ENCODE data around the gene ALOX5. TPM values are rescaled to one million over a fixed set of nuclear protein-coding genes. Genes with fewer than 3 reads are reported as not detected.

The ALOX5 gene
- total and polyA plus RNA-seq, 4 donors: 21.5 to 270 (median 144) TPM

- Histone ChIP-seq H3K9me3 (ENCODE audit: control insufficient read depth in 4 of 4, insufficient read depth in 3 of 4, low read length in 3 of 4) (peaks cover 0 to 2% (median 0%) of the 10 kb centered on the region in 4 donors), H3K4me1 (ENCODE audit: control insufficient read depth in 5 of 5, insufficient read depth in 5 of 5, low read length in 5 of 5) (no peaks in the 10 kb centered on the region), H3K27me3 (ENCODE audit: control insufficient read depth in 3 of 3, insufficient read depth in 3 of 3, low read length in 2 of 3) (no peaks in the 10 kb centered on the region), H3K4me3 (no peak overlapping the region), H3K9ac (ENCODE audit: insufficient read depth in 1 of 2, low read length in 2 of 2) (no peak overlapping the region), H3K27ac (ENCODE audit: low read depth in 1 of 2, low read length in 1 of 2) (no peak overlapping the region), H3K36me3 (ENCODE audit: control insufficient read depth in 4 of 4, insufficient read depth in 4 of 4, low read length in 4 of 4) (peaks cover 0 to 2% (median 0%) of the 10 kb centered on the region in 4 donors)
- whole genome bisulfite sequencing, 2 donors: 93 to 96% methylated on average over 23 to 24 of the region's 24 CpGs
- no peak for ATAC-seq (ENCODE audit: insufficient read depth, low FRiP score)
- TF ChIP-seq, protein P1, sequence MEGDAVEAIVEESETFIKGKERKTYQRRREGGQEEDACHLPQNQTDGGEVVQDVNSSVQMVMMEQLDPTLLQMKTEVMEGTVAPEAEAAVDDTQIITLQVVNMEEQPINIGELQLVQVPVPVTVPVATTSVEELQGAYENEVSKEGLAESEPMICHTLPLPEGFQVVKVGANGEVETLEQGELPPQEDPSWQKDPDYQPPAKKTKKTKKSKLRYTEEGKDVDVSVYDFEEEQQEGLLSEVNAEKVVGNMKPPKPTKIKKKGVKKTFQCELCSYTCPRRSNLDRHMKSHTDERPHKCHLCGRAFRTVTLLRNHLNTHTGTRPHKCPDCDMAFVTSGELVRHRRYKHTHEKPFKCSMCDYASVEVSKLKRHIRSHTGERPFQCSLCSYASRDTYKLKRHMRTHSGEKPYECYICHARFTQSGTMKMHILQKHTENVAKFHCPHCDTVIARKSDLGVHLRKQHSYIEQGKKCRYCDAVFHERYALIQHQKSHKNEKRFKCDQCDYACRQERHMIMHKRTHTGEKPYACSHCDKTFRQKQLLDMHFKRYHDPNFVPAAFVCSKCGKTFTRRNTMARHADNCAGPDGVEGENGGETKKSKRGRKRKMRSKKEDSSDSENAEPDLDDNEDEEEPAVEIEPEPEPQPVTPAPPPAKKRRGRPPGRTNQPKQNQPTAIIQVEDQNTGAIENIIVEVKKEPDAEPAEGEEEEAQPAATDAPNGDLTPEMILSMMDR (IDR thresholded peaks at IDR 0.05; ENCODE audit: control extremely low read depth, extremely low read depth): no peak
- DNase-seq: no peak
These were observed 70.0 kb downstream of the ALOX5 start for GRCh38 chr10:45444022-45444421.

DNA sequence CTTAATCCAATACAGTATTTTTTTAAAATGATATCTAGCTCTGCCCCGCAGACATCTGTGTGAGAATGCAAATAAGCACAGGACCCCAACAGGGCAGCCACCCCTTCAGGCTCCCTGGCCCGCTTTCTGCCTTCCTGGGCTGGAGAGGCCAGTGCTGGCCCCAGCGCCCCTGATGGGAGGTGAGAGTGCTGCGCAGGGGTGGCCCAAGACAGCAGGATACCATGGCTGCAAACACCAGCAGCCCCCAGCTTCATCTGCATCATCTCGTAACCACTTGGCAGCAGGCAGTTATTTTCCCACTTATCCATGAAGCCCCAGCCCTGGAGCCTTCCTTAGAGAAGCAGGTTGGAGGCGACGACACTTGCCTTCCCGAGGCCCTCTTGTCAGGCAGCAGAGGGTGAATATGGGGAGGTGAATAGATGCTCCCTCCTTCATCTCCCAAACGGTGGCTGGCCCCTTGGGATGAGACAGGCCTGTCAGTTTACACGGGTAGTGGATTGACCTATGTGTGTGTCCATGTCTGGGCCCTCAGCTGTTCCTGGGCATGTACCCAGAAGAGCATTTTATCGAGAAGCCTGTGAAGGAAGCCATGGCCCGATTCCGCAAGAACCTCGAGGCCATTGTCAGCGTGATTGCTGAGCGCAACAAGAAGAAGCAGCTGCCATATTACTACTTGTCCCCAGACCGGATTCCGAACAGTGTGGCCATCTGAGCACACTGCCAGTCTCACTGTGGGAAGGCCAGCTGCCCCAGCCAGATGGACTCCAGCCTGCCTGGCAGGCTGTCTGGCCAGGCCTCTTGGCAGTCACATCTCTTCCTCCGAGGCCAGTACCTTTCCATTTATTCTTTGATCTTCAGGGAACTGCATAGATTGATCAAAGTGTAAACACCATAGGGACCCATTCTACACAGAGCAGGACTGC lies 71.2 kb downstream of the ALOX5 start:
- 84 to 87% methylated on average over 19 of the region's 19 CpGs for WGBS, 2 donors
- DNase-seq: no peak
- TF ChIP-seq, protein P1 (IDR thresholded peaks at IDR 0.05; ENCODE audit: control extremely low read depth, extremely low read depth): no peak
- H3K9me3 ChIP-seq (ENCODE audit: control insufficient read depth in 4 of 4, insufficient read depth in 3 of 4, low read length in 3 of 4): no peaks in the 10 kb centered on the region
- no peak overlapping the region for H3K9ac ChIP-seq (ENCODE audit: insufficient read depth in 1 of 2, low read length in 2 of 2)
- ATAC-seq (ENCODE audit: insufficient read depth, low FRiP score): no peak
- no peaks in the 10 kb centered on the region for H3K36me3 ChIP-seq (ENCODE audit: control insufficient read depth in 4 of 4, insufficient read depth in 4 of 4, low read length in 4 of 4)
- no peaks in the 10 kb centered on the region for H3K27me3 ChIP-seq (ENCODE audit: control insufficient read depth in 3 of 3, insufficient read depth in 3 of 3, low read length in 2 of 3)
- H3K27ac ChIP-seq (ENCODE audit: low read depth in 1 of 2, low read length in 1 of 2): no peak overlapping the region
- no peak overlapping the region for H3K4me3 ChIP-seq
- no peaks in the 10 kb centered on the region for H3K4me1 ChIP-seq (ENCODE audit: control insufficient read depth in 5 of 5, insufficient read depth in 5 of 5, low read length in 5 of 5)

DNA sequence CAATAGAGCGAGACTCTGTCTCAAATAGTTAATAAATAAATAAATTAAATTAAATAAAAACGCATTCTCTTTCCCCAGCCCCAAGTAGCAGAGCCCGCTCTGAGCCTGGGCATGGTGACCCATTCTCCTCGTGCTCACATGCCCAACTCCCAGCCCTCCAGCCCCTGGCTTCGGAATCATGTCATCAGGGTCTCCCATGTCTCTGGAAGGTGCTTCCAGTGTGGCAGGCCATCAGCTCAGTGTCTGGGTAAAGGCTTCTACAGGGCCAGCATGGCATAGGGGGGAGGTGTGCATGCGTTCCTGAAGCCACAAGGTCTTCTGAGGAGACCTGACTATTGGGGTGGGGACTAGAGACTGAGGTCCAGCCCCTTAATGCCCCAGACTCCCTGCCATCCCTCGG lies 72.8 kb downstream of the ALOX5 start:
- WGBS, 2 donors: 94 to 97% methylated on average over 7 of the region's 7 CpGs
- no peaks in the 10 kb centered on the region for H3K4me1 ChIP-seq (ENCODE audit: control insufficient read depth in 5 of 5, insufficient read depth in 5 of 5, low read length in 5 of 5)

More for the DNA sequence above, 72.8 kb downstream of the ALOX5 start:
- DNase-seq: no peak
- H3K4me3 ChIP-seq: no peak overlapping the region
- H3K27me3 ChIP-seq (ENCODE audit: control insufficient read depth in 3 of 3, insufficient read depth in 3 of 3, low read length in 2 of 3): no peaks in the 10 kb centered on the region
- no peaks in the 10 kb centered on the region for H3K36me3 ChIP-seq (ENCODE audit: control insufficient read depth in 4 of 4, insufficient read depth in 4 of 4, low read length in 4 of 4)
- H3K9me3 ChIP-seq (ENCODE audit: control insufficient read depth in 4 of 4, insufficient read depth in 3 of 4, low read length in 3 of 4): no peaks in the 10 kb centered on the region
- no peak for ATAC-seq (ENCODE audit: insufficient read depth, low FRiP score)
- H3K9ac ChIP-seq (ENCODE audit: insufficient read depth in 1 of 2, low read length in 2 of 2): no peak overlapping the region
- TF ChIP-seq, protein P1 (IDR thresholded peaks at IDR 0.05; ENCODE audit: control extremely low read depth, extremely low read depth): no peak
- no peak overlapping the region for H3K27ac ChIP-seq (ENCODE audit: low read depth in 1 of 2, low read length in 1 of 2)

All from lung (tissue), 12 donors.